B cell (primary cell): ENCODE data around the gene LONRF2. TPM values are rescaled to one million over a fixed set of nuclear protein-coding genes. Genes with fewer than 3 reads are reported as not detected.
A peak's percentile ranks its signal among the peaks of the same experiment; 100 is the strongest.

Experiments used
- ATAC-seq: fragments of 200-7000 bp; cut with Tn5 transposase; one replicate; pipeline ENCODE4 v1.10.0; 2021; ENCODE audit warnings: low read depth, mild to moderate bottlenecking, moderate number of reproducible peaks, moderate library complexity
- CTCF ChIA-PET: fragments of 350-600 bp; sonication (Branson Sonifier 250); formaldehyde crosslinking; loops from one replicate; lab custom pipeline; 2021; ENCODE audit warnings: antibody characterized with exemption, inconsistent platforms; lab: Charles Lee
- POLR2A ChIA-PET: fragments of 350-600 bp; sonication (Branson Sonifier 250); formaldehyde crosslinking; loops from one replicate; lab custom pipeline; 2021; ENCODE audit warnings: antibody characterized with exemption; lab: Charles Lee
- DNase-seq: peaks from one replicate; pipeline ENCODE4 v3.0.0; 2013
- H2AFZ ChIP-seq: 2 replicates; pipeline ENCODE4 v1.6.1; 2012; ENCODE audit warnings: mild to moderate bottlenecking, low read depth, low read length; ENCODE audit not compliant: insufficient read depth, poor library complexity, severe bottlenecking
- H3K27ac ChIP-seq, 2 donors: 1 replicate in 1 of 2; 2 replicates in 1 of 2; pipeline ENCODE4 v1.5.1; 2012 to 2013; ENCODE audit warnings: low read length in 2 of 2, mild to moderate bottlenecking in 2 of 2, moderate library complexity in 1 of 2
- H3K27me3 ChIP-seq, 4 experiments: fragments of 200-600 bp in 1 of 4; sonication (generic) in 1 of 4; replicated peaks in 1 of 4; 1 replicate in 2 of 4; 2 replicates in 2 of 4; pipeline versions ENCODE4 v1.6.1 to v1.7.0; 2013 to 2016; ENCODE audit warnings: low read length in 3 of 4, mild to moderate bottlenecking in 2 of 4, mixed read lengths in 1 of 4, moderate library complexity in 1 of 4; ENCODE audit not compliant: insufficient read depth in 4 of 4, control insufficient read depth in 3 of 4; ENCODE audit errors: control extremely low read depth in 1 of 4
- H3K36me3 ChIP-seq, 2 experiments: replicated peaks in 1 of 2; 1 replicate in 1 of 2; 2 replicates in 1 of 2; pipeline versions ENCODE4 v1.6.1 to v1.7.1; 2013; ENCODE audit warnings: low read length in 1 of 2; ENCODE audit not compliant: insufficient read depth in 2 of 2, control insufficient read depth in 1 of 2; ENCODE audit errors: control extremely low read depth in 1 of 2, extremely low read depth in 1 of 2
- H3K4me1 ChIP-seq, 2 donors: fragments of 200-600 bp in 1 of 2; sonication (generic) in 1 of 2; 1 replicate in 1 of 2; 2 replicates in 1 of 2; pipeline versions ENCODE4 v1.5.1 to v1.6.1; 2013 to 2017; ENCODE audit warnings: low read length in 2 of 2; ENCODE audit not compliant: control insufficient read depth in 2 of 2, insufficient read depth in 2 of 2
- H3K4me2 ChIP-seq: replicated peaks from 2 replicates; pipeline ENCODE3; 2012; ENCODE audit warnings: mild to moderate bottlenecking, low read depth, low read length; ENCODE audit not compliant: poor library complexity, severe bottlenecking
- H3K4me3 ChIP-seq, 5 experiments: fragments of 200-600 bp in 1 of 5; sonication (generic) in 1 of 5; 1 replicate in 3 of 5; 2 replicates in 2 of 5; pipeline versions ENCODE4 v1.5.1 to v1.7.0; 2011 to 2016; ENCODE audit warnings: low read length in 4 of 5, mild to moderate bottlenecking in 4 of 5, low read depth in 2 of 5, control low read depth in 1 of 5, moderate library complexity in 1 of 5; ENCODE audit not compliant: insufficient read depth in 1 of 5; ENCODE audit errors: control extremely low read depth in 1 of 5, extremely low read depth in 1 of 5
- H3K79me2 ChIP-seq: fragments of 200-600 bp; sonication (generic); one replicate; pipeline ENCODE4 v1.6.0; 2016; ENCODE audit warnings: low read length; ENCODE audit not compliant: control insufficient read depth, insufficient read depth
- H3K9ac ChIP-seq: fragments of 200-600 bp; sonication (generic); 2 replicates; pipeline ENCODE4 v1.6.1; 2017; ENCODE audit warnings: mild to moderate bottlenecking, low read length, moderate library complexity
- H3K9me3 ChIP-seq, 3 donors: one replicate each; pipeline versions ENCODE4 v1.6.1 to v1.7.1; 2013; ENCODE audit warnings: low read length in 2 of 3; ENCODE audit not compliant: control insufficient read depth in 2 of 3, insufficient read depth in 1 of 3; ENCODE audit errors: control extremely low read depth in 1 of 3
- H4K20me1 ChIP-seq: 2 replicates; pipeline ENCODE4 v1.6.0; 2012; ENCODE audit warnings: mild to moderate bottlenecking, low read length; ENCODE audit not compliant: insufficient read depth, control insufficient read depth, poor library complexity, severe bottlenecking
- H3K27ac Mint-ChIP-seq: one replicate; pipeline ENCODE4 v1.8.0; 2021; ENCODE audit warnings: mixed read lengths
- H3K27me3 Mint-ChIP-seq: one replicate; pipeline ENCODE4 v1.8.0; 2021; ENCODE audit warnings: mixed read lengths
- H3K4me1 Mint-ChIP-seq: one replicate; pipeline ENCODE4 v1.8.0; 2021; ENCODE audit warnings: mixed read lengths
- H3K4me3 Mint-ChIP-seq: one replicate; pipeline ENCODE4 v1.8.0; 2021; ENCODE audit warnings: mixed read lengths
- H3K9me3 Mint-ChIP-seq: one replicate; pipeline ENCODE4 v1.8.0; 2022; ENCODE audit warnings: mixed read lengths; ENCODE audit not compliant: insufficient read depth
- EZH2 ChIP-seq: IDR thresholded peaks from 2 replicates; pipeline ENCODE4 v1.6.1; 2012; ENCODE audit warnings: borderline replicate concordance, low read depth, mild to moderate bottlenecking, moderate library complexity, low read length; ENCODE audit not compliant: insufficient read depth, poor library complexity, severe bottlenecking
- WGBS: methylation state at CpG from one replicate; pipeline ENCODE4 v1.1.5; 2013; ENCODE audit warnings: missing lambda C conversion rate; ENCODE audit not compliant: insufficient coverage; 5-methylcytosine and 5-hydroxymethylcytosine counted together
- intact Hi-C: fragments of 100-400 bp; cut with micrococcal nuclease; formaldehyde crosslinking; loops from one replicate; pipeline ENCODE4 v1.10.0; 2022
- polyA plus RNA-seq: library from polyadenylated mRNA; depleted of rRNA; stranded (reverse); fragments of >200 nt; gene quantifications from 2 replicates; pipeline ENCODE4 v1.2.3, GENCODE V29; 2012
- total RNA-seq, 2 donors: library from RNA; stranded (reverse); fragments of 120-200 nt in 1 of 2; gene quantifications; 1 replicate in 1 of 2; 2 replicates in 1 of 2; pipeline versions ENCODE4 v1.2.3 to v1.2.4, GENCODE V29; 2013 to 2022
- TF ChIP-seq, protein P1 (sequence below): fragments of 200-600 bp; IDR thresholded peaks from one replicate; pipeline ENCODE4 v1.8.0; 2022; ENCODE audit warnings: antibody characterized with exemption, mild to moderate bottlenecking

Gene LONRF2
- total and polyA plus RNA-seq, 2 donors (not counting 1 experiment from before 2014, with no cell fraction given) = 0.32 TPM; not detected in 1

DNA sequence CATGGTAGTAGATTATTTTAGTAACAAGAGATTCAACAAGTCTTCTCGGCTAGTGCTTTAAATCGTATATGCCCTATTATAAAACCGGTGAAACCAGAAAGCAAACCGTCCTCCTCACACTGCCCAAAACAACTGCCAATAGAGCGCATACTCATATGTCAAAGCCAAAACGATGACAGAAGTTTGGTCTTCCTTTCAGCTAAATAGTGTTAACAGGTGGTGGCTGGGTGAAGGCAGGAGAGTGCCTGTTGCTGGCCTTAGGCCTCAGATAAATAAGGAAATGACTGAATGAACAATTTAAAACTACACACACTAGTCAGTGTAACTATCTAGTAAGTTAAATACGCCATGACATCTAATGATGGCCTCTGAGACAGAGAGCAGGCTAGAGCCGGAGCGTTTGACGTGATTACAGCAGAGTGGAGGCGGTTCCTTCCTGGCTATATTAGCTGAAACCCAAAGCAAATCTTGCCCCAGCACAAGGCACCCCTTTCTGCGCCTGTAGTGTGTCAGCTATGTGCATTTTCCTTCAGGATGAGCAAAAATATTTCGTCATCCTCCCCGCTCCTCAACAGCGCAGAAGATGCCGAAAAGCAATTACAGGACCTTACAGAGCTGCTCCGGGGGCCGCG, 1.6 kb downstream of the LONRF2 start:
- WGBS = 64% methylated on average over 12 of the region's 19 CpGs
- Histone ChIP-seq H3K4me2 (peak overlapping the region; percentile 85), H3K9ac (no peak overlapping the region), H3K9me3 (peaks cover 7 to 13% (median 7%) of the 10 kb centered on the region in 3 donors), H3K36me3 (no peaks in the 10 kb centered on the region), H3K27ac (no peak overlapping the region), H3K27me3 (peaks cover 0 to 52% (median 40%) of the 10 kb centered on the region in 4 experiments), H2AFZ (no peak overlapping the region), H3K79me2 (no peaks in the 10 kb centered on the region), H3K4me1 (peaks cover 9 to 10% of the 10 kb centered on the region in 2 donors), H4K20me1 (no peaks in the 10 kb centered on the region), H3K4me3 (no peak overlapping the region)
- H3K27me3 Mint-ChIP-seq = peaks cover 69% of the 10 kb centered on the region
- DNase-seq = no peak
- TF ChIP-seq EZH2 = no peak
- TF ChIP-seq, protein P1, sequence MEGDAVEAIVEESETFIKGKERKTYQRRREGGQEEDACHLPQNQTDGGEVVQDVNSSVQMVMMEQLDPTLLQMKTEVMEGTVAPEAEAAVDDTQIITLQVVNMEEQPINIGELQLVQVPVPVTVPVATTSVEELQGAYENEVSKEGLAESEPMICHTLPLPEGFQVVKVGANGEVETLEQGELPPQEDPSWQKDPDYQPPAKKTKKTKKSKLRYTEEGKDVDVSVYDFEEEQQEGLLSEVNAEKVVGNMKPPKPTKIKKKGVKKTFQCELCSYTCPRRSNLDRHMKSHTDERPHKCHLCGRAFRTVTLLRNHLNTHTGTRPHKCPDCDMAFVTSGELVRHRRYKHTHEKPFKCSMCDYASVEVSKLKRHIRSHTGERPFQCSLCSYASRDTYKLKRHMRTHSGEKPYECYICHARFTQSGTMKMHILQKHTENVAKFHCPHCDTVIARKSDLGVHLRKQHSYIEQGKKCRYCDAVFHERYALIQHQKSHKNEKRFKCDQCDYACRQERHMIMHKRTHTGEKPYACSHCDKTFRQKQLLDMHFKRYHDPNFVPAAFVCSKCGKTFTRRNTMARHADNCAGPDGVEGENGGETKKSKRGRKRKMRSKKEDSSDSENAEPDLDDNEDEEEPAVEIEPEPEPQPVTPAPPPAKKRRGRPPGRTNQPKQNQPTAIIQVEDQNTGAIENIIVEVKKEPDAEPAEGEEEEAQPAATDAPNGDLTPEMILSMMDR = no peak
- peak overlapping the region; percentile 79 for H3K4me3 Mint-ChIP-seq
- H3K9me3 Mint-ChIP-seq = peaks cover 11% of the 10 kb centered on the region
- CTCF ChIA-PET = interaction anchor here (2.8 kb wide), 1 partner anchor 58 kb away, joined by 8 read pairs; no protein-coding TSS in a partner anchor
- H3K27ac Mint-ChIP-seq = no peak overlapping the region
- peaks cover 3% of the 10 kb centered on the region for H3K4me1 Mint-ChIP-seq
- ATAC-seq = no peak
- intact Hi-C loops = no loop called here
- POLR2A ChIA-PET = no interaction called here

GRCh38 chr2:100317634-100318033, 4.7 kb downstream of the LONRF2 start:
- Histone ChIP-seq H4K20me1 (no peaks in the 10 kb centered on the region), H3K27ac (no peak overlapping the region), H3K27me3 (peaks cover 0 to 36% (median 24%) of the 10 kb centered on the region in 4 experiments), H3K9me3 (peaks cover 7 to 13% (median 7%) of the 10 kb centered on the region in 3 donors), H3K4me3 (no peak overlapping the region), H3K4me2 (no peak overlapping the region), H3K36me3 (no peaks in the 10 kb centered on the region), H3K79me2 (no peaks in the 10 kb centered on the region), H2AFZ (no peak overlapping the region), H3K4me1 (peaks cover 8 to 9% of the 10 kb centered on the region in 2 donors), H3K9ac (no peak overlapping the region)
- DNase-seq (no peak), ATAC-seq (no peak)
- TF ChIP-seq EZH2 = no peak
- TF ChIP-seq, protein P1 = no peak
- Mint-ChIP-seq H3K9me3 (peaks cover 11% of the 10 kb centered on the region), H3K4me1 (peaks cover 3% of the 10 kb centered on the region), H3K27ac (no peak overlapping the region), H3K4me3 (no peak overlapping the region), H3K27me3 (peaks cover 52% of the 10 kb centered on the region)
- ChIA-PET POLR2A (no interaction called here), CTCF (no interaction called here)
- intact Hi-C loops = no loop called here
- no CpG with 5 or more reads among the region's 1 CpG for WGBS
